GM19239 (cell line): ENCODE results near the gene UBE2S.

Experiments used
- DNase-seq: peaks from one replicate; pipeline ENCODE4 v3.0.0; 2011; ENCODE audit warnings: low spot score; ENCODE audit not compliant: insufficient read length
- FAIRE-seq: peaks from 2 replicates; lab custom pipeline; 2011; peaks lifted over from hg19 to GRCh38; lab: Jason Lieb, UNC

UBE2S gene

DNA sequence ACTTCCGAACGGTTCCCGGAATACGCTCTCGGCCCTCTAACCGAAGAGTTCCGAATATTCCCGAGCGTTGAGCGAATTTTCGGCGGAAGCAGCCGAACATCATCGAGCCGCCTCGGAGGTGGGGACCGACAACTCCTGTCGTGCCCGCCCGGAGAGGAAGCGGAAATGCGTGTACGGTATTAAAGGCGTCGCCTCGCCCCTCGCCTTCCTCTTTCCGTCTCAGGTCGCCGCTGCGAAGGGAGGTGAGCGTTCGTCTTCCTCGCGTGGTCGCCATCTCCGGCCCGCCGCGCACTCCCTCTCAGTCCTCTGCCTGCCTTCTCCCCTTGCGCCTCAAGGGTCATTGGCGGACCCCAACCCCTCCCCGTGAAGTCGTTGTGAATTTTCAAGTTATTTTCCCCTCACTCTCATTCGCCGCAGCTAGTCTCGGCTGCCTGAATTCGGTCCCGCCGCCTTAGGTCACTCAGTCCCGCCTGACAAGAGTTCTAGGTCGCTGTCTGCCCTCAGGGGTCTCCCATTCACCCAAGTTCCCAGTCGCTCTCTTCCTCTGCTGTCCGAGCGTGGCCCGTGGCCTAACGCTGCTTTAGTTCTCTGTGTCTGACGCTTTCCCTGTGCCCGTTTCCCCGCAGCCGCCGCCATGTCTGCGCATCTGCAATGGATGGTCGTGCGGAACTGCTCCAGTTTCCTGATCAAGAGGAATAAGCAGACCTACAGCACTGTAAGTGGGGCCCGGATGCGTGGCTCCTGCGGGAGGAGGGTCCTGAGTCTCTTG is 21.7 kb downstream of the UBE2S start, which contains the start of gene RPL28:
Gene RPL28, plus strand, starts transcription at position 209 of the 769 bp plus-strand sequence. Its CDS starts 426 bp downstream, at position 635.
- FAIRE-seq (peak; percentile 96), DNase-seq (peak; percentile 94)

DNA sequence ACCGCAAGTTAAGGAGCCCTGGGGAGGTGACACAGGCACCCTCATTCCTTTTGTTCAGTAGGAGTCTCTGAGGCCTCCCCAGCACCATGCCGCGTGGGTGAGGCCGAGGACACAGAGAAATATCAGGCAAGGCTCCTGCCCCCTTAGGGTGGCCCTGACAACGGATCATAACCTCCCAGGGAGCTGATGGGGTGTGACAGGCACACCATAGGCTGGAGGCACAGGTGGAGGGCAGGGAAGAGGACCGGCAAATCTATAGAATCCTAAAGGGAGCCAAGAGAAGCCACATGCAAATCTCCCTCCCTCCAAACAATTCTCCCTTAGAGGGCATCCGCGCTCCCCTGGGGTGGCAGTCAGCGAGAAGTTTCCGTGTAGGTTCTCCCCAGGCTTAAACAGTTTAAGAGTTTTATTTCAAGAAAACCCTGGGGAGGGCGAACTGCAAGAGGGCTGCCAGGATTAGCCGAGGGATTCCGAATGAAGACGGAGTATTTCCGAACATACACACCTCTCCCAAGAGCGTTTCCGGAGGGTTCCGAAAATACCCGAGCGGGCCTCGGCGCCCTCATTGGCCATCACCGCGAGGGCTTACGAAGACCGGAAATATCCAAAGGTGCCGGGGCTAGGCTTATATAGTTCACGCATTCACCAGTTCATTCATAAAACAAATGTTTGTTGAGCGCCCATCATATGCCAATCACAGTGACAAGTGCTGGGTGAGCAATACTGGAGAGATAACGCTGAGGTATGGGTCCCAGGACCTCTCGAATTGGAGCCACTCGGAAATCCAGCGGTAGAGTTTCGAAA is 22.5 kb downstream of the UBE2S start:
- peak; percentile 93 for DNase-seq
- FAIRE-seq, result no peak

DNA sequence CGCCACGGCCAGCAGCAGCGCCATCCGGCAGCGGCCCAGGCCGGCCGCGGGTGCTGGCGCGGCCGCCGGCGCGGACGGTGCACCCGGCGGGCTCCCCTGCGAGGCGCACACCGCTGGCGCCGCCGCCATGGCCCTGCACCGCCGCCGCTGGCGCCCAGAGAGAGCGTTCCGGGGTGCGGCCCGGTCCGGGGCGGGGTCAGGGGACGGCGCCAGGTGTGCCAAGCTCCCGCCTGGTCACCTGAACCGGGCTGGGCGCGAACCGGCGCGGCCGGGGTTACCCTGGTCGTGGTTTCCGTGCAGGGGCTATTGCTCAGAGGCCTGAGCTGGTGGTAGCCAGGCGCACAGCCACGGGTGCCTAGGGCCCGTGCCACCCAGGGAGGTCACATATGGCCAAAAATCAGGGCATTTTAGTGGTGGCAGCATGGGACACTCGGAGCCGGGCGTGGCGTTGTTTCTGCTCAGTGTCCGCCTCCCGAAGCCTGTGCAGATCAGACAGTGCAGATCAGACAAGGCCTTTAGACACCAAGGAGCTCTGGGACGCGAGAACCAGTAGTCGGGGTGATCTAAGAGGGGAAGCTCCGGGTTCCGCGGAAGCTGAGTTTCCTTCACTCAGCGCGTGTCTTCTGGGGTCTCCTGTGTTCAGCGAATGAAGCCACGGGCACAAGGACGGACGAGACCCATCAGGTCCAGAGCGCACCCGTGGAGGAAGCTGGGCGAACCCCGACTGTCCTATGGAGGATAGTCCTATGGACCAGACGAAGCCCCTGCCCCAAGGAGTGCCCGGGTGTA is 23.3 kb downstream of the UBE2S start, which contains the start of gene TMEM238:
Gene TMEM238, minus strand, starts transcription at position 162 of the 789 bp plus-strand sequence. Its CDS starts 33 bp downstream, at position 129.
- FAIRE-seq, result no peak
- no peak for DNase-seq

DNA sequence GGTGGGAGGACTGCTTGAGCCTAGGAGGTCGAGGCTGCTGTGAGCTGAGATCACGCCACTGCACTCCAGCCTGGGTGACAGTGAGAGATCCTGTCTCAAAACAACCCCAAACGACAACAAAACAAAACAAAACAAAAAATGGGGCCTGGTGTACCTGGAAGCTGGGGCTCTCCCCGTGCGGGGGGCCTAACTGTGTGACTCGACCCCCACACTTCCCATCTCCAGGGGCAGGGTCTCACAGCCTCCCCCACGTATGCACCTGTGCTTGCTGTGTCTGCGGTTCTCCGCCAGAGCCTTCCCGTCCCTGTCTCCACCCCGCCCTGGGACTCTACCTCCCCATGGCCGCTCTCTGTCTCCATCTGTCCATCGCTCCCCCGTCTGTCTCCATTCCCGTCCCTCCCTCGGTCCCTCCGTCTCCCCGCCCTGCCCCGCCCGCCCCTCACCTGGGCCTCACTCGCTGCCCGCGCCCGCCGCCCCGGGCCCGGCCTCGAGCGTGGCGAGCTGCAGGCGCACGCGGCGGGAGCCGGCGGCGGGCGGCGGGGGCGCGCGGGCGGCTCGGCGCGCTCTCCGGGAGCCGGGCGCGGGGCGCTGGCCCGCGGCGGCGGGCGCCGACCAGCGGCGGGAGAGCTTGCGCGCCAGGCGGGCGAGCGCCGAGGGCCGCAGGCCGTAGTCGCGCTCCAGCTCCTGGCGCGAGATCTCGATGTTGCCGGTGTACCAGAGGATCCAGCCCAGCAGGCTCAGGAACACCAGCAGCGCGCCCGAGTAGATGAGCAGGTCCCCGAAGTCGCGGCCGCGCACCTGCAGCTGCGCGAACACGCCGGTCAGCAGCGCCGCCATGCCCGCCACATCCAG is 24.1 kb downstream of the UBE2S start:
- no peak for FAIRE-seq
- DNase-seq, result peak; percentile 87

DNA sequence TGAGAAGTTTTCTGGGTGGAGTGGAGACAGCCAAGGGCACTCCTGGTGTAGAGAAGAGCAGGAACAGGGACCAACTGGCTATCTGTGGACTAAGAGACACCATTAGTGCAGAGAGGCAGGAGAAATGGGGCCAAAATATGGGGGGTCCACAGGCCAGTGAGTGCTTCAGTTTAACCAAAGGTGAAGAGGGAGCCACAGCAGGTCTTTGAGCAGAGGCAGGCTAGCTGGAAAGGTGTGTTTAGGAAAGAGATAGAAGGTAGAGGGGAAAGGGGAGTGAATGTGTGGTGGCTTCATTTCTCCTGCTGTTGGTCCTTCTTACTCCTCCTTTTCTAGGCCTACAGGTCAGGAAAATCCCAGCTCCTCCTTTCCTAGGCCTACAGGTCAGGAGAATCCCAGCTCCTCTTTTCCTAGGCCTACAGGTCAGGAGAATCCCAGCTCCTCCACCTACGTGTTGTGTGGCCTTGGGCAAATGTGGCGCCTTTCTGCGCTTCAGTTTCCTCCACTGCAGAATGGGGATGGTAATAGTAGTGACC is 25.0 kb downstream of the UBE2S start:
- FAIRE-seq, result no peak

DNA sequence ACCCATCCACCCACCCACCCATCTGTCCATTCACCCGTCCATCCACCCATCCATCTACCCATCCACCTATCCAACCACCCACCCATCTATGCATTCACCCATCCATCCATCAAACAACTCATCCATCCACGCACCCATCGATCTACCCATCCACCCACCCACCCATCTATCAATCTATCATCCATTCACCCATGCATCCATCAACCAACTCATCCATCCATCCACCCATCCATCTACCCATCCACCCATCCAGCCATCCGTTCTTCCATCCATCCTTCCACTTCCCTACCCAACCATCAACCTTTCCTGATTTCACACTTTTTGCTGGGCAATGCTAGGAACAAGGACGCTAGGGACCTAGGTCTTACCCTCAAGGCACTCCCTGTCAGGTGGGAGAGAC is 25.6 kb downstream of the UBE2S start:
- FAIRE-seq (no peak), DNase-seq (no peak)

More for the DNA sequence above, 25.0 kb downstream of the UBE2S start:
- no peak for DNase-seq

DNA sequence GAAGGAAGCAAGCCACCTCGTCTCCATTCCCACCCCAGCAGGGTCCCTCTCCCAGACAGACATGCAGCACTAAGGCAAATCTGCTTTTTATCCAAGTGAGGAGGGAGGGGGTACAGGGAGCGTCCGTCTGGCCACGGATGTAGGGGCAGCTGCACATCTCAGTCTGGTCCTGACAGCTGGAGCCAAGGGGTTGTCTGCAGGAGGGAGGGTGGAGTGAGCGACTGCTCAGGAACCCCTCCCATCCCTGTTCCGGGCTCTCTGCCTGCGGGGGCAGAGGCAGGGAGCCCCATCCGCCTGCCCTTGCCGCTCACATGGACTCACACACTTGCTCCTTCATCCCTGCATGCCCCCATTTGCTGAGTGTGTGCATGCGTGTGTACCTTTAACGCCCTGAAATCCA is 28.4 kb downstream of the UBE2S start:
- FAIRE-seq, result no peak
- DNase-seq, result no peak

DNA sequence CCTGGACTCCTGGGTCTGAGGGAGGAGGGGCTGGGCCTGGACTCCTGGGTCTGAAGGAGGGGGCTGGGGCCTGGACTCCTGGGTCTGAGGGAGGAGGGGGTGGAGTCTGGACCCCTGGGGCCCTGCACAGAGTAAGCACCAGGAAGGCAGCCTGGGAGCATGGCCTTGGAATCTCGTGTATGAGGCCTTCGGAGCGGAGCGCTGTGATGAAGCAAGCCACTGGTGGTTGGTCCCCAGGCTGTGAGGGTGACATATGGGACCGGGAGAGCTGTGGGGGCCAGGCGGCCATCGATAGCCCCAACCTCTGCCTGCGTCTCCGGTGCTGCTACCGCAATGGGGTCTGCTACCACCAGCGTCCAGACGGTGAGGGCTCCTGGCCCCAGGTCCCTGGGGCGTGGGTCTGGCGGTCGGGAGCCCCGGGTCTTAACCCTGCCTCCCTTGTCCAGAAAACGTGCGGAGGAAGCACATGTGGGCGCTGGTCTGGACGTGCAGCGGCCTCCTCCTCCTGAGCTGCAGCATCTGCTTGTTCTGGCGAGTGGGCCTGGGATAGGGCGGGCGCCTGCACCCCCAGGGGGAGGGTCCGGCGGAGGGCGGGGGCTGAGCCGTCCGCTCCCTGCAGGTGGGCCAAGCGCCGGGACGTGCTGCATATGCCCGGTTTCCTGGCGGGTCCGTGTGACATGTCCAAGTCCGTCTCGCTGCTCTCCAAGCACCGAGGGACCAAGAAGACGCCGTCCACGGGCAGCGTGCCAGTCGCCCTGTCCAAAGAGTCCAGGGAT is 30.0 kb downstream of the UBE2S start:
- DNase-seq (no peak), FAIRE-seq (no peak)

DNA sequence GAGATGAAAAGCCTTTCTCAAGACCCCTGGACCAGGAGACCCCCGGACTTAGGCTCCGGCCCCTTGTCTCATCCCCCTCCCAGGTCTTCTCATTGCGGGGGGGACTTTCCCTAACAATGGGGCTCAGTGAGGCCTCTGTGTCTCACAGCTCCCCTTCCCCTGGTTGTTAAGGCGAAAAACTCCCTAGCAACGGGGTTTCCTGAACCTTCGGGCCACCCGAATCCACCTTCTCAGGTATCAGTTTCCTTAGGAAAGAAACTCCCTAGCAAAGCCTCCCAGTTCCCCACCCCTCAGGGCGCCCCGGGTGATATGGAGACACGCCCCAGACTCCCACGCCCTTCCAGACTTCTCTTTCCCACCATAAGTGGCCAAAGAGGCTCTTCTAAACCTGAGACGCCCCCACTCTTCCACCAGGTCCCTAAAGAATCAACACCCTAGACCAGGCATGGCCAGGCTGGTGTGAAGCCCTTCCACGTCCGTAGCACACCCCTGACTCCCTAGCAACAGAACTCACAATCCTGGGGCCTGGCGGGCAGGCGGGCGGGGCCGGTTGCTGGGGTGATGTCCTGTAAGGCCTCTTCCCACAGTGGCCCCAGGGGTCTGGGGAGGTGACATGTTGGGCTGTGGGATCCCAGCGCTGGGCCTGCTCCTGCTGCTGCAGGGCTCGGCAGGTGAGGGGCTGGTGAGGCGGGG is 31.2 kb downstream of the UBE2S start, which contains the start of gene TMEM190:
Gene TMEM190, plus strand, starts transcription at position 586 of the 693 bp plus-strand sequence. Its CDS starts 28 bp downstream, at position 614.
- no peak for DNase-seq
- no peak for FAIRE-seq

DNA sequence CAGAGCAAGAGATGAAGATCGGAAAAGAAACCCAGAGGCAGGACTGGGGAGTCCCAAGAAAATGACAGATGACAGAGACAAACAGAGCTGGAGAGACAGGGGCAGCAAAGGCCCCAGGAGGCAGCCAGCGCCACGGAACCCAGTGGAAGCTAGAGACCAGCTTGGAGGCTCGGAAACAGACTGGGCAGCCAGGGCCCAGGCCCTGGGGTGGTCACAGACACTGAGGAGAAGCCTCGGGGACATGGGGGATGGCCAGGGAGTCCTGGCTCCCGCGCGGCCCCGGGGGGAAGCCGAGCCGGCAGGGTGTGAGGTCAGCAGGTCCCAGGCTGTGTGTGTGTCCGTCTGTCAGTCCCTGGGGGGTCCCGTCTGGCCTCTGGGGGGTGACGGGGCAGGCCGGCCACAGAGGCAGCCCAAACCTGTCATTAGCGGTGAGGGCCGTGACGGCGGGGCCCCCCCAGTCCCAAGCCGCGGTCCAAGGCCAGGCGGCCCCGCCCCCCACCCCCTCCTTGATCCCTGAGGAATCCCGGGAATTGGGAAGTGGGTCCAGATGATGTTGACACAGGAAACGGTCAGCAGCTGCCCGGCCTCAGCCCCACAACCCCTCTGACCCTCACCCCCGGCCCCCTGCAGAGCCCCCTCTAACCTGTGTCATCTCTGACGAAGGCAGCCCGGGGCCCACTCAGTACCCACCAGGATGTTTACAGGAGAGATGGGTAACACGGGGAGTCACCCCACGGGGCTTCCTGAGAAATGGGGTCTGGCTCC is 33.4 kb downstream of the UBE2S start:
- FAIRE-seq (no peak), DNase-seq (no peak)

DNA sequence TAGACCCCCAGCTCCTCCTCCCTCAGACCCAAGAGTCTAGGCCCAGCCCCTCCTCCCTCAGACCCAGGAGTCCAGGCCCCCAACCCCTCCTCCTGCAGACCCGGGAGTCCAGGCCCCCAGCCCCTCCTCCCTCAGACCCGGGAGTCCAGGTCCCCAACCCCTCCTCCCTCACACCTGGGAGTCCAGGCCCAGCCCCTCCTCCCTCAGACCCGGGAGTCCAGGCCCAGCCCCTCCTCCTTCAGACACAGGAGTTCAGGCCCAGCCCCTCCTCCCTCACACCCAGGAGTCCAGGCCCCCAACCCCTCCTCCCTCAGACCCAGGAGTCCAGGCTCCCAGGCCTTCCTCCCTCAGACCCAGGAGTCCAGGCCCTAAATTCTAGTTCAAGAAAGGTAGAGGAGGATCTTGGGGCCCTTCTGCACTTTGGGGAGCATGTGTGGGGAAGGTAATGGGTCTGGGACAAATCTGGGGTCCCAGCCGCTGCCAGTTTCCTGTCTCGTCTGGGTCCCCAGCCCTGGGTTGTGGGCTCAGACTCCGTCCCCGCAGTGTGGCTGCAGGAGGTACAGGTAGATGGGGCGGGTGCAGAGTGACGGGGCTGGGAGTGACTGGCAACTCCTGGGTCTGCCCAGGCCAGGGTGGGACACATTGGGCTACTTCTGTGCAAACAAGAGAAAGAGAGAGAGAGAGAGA is 34.1 kb downstream of the UBE2S start:
- DNase-seq (no peak), FAIRE-seq (no peak)

DNA sequence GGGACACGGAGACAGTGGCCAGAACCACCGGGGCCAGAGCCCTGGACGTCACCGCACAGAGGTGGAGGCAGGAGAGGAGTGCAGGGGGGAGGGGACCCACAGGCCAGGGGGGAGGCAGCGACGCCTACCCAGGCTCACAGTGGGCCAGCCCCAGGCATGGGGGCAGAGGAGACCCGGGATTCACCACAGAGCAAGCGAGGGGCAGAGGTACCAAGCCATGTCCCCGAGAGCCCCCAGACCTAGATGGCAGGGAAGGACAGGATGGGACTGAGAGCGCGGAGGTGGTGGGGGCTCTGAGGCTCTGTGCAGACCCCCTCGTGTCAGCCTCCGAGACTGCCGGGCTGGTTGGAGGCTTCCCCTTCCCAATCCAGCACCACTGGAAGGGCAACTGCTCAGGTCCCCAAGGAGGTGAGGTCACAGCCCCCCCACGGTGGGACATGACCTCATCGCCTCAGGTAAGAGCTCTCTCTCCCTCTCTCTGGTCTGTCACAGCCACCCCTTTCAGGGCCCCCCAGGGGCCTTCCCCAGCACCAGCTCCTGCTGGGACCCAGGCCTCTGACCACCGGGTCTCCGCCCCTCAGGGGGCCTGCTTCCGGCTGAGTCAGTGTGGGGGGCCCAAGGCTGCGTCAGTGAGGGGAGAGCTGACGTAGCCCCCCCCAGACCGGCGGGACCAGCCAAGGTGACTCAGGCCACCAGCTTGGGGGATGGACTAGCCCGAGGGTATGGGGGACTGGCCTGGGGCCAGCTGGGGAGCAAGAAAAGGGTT is 35.1 kb downstream of the UBE2S start:
- FAIRE-seq (no peak), DNase-seq (no peak)

DNA sequence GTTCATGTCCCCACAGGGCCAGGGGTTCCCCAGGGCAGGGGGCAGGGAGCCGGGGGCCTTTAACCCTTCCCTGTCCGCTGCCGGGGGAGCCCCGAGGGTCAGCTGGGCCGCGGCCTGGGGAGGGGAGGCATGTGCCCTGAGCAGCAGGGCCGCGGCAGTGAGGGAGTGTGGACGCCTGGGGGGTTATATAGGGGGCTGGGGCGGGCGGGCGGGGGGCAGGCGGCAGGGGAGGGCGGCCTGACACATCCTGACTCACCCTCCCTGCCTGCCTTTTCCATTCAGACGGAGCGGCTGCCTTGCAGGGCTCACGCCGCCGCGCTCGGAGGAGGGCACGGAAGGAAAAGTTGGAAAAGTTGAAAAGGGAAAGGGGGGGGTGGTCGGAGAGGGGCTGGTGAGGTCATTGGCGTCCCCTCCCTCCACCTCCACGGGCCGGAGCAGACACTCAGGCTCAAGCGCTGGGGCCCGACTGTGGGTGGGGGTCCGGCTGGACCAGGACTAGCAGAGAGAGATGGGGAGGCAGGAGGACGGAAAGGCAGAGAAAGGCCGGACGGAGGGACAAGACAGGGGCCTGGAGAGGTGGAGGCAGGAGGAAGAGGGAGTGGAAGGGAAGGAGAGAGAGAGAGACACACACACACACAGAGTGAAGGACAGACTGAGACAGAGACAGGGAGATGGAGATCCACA is 37.1 kb downstream of the UBE2S start, which contains the start of gene IL11:
Gene IL11, minus strand, starts transcription at position 159 of the 684 bp plus-strand sequence. Its CDS starts 153 bp downstream, at position 6.
- FAIRE-seq (no peak), DNase-seq (no peak)

DNA sequence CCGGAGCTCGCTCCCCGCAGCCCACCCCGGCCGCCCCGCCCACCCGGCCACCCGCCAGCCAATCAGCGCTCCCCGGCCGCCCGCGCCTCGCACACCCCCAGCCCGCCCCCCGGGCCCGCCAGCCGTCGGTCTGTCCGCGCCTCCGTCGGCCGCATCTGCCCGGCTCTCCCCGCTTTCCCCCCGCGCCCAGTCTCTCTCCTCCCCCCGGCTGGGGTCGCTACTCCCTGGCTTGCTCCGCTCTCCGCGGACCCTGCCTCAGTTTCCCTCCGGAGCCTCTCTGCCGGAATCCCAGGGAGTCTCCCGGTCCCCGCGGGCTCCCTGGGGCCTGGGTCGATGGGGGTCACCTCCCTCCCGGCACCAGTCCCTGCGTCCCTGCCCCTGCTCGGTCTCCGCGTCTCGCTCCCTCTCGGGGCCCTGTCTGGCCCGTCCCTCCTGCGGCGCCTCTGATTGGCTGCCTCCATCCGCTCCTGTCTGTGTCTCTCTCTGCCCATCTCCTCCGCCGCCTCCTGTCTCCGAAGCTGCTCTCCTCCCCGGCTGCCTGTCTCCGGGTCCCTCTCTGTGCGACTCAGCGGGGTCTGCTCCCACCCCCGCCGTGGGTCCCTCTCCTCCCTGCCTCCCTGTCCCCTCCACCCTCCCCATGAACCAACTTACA is 37.8 kb downstream of the UBE2S start:
- DNase-seq, result no peak
- no peak for FAIRE-seq
